Activated CD4-positive, alpha-beta T cell treated with anti-CD3 and anti-CD28 coated beads, Interleukin-2, amount 50 U/mL, for 1 hour (primary cell): ENCODE results near the gene PURA.

ENCODE experiments used
- DNase-seq: peaks from one replicate; pipeline ENCODE4 v3.0.0-alpha.2; 2020

PURA gene

DNA sequence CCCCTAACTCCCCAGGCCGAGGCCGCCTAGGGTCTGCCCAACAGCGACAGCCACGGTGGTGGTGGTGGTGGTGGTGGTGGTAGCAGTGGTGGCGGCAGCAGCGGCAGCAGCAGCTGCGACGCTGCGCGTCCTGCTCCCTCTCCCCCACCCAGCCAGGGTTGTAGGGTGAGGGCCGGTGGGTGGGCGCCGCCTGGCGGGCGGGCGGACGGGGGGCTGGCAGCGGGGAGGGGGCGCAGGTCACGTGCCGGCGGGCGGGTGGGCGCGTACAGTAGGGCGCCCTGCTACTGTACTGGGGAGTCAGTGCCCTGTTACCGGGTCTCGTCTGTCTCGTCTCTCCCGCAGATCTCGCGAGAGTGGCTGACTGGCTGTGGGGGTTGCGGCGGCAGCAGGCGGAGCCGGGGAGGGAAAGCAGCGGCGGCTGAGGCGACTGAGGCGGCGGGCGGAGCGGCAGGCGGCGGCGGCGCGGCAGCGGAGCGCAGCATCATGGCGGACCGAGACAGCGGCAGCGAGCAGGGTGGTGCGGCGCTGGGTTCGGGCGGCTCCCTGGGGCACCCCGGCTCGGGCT, at the start of gene PURA:
Gene PURA, plus strand, starts transcription at position 411 of the 565 bp plus-strand sequence. Its CDS starts 73 bp downstream, at position 484.
- peak; percentile 98 for DNase-seq

DNA sequence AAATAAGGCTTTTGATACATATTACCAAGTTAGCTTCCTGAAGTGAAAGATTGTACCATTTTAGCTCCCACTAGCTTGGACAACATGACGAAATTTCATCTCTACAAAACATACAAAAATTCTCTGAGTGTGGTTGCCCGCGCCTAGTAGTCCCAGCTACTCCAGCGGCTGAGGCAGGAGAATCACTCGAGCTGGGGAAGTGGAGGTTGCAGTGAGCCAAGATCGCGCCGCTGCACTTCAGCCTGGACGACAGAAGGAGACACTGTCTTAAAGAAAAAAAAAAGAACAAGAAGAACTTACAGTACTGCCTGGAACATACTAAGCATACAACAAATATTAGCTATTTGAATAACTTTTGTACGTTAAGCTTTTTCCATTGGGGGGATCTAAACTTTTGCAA, 41.1 kb upstream of the PURA start:
- DNase-seq, result no peak

DNA sequence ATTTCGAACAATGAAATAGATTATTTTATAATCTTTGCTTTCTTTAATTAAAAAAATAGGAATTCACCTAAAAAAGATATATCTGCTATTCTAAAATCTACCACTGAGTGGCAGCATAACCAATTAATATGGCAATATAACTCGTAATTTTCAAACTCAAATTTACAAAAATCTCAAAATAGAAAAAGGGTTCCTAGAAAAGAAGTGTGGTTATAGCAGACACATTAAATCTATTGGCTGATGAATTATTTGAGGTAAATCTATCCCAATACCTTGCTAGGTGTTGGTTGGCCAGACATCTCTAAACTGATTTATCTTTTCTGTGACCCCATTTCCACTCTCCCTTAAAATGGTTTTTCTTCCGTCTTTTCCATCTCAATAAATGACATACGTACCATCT, 40.6 kb upstream of the PURA start:
- no peak for DNase-seq

DNA sequence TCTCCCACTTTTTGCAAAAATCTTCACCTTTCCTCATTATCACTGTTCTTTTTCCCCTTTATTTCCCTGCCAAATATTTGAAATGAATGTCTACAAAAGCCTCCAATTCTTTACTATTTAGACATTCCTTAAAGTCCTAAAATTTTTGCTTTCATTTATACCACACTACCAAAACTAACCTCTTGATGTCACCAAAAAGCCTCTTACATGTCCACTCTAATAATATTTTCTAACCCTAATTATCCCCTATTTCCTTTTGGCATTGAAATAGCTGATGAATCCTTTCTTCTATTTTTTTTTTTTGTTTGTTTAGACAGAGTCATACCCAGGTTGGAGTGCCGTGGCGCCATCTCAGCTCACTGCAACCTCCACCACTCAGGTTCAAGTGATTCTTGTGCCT, 38.5 kb upstream of the PURA start:
- DNase-seq, result no peak

DNA sequence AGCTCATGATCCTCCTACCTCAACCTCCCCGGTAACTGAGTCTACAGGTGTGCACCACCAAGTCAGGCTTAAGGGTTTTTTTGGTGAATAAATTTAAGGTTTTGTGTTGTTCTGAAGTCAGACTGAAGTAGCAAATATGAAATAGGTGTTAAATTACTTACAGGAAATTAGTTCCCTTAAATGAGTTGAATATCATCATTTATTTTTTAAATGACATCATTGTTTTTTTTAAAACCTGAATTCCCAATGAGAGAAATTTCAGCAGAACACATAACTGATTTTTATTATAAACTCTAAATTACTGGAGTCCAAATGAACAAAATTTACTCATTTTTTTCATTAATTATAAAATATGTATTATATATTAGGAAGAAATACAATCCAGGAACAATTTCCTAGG, 37.8 kb upstream of the PURA start:
- DNase-seq, result no peak

DNA sequence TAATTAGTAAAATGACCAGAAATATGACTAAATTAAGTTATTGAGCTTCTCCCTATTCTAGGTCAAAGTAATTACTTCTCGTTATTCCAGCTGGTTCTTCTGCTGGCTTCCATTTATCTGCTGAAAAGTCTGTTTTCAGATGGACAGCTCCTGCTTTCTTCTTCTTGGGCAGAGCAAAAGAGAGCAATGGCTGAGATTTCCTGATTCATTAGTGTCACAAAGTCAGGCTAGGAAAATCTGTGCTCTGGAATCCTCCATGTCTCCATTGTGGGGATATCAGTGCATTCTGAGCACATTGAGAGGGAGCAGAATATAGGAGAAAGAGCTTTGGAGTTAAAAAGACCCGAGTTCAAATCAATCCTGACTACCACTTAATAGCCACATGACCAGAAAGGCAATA, 37.1 kb upstream of the PURA start:
- no peak for DNase-seq

DNA sequence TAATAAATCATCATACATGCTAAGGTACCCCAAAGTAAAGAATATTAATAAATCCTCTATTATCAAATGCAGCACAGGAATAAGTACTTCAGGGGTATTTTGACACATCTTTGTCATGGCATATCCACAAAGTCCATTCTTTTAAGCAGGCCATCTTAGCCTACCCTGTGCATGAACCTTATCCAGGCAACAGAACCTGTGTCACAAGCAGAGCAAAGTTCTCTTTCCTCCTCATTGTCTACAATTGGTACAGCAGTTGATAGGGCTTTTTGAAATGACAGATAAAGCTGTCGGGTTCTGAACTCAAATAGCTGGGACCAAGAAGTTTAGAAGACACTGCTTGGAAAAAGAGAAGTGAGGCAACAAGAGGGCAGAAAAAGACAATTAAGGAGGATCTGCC, 30.8 kb upstream of the PURA start:
- no peak for DNase-seq

DNA sequence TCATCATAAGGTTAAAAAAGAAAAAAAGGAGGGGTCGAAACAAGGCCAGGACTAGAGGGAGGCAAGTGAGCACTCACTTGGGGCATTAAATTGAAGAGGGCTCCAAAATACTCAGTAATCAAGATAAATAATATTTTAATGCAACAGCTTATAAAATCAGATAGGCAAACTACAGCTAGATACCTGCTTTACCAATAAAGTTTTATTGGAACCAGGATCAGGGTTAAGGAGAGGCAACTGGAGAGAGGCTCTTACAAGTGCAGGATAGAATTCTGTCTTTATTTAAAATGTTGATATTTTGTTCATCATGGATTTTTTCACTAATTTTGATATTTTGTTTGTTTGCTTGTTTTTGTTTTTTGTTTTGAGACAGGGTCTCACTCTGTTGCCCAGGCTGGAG, 30.3 kb upstream of the PURA start:
- DNase-seq, result no peak

DNA sequence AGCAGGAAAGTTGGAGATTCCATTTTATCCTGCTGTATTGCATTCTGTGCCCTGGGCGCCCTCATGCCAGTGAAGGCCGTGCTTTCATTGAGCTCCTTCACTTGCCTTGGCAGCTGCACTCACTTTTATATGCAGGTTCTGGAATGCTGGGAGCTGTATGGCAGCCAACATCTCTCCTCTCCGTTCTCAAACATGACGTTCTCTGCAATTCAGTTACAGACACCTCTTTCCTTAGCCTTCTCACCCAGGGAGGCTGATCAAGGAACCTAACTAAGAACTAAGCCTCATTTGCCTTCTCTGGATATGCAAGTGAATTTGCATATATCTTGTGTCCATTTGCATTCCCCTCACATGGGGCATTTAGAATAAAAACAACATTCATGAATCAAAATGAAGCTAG, 29.4 kb upstream of the PURA start:
- DNase-seq, result no peak

DNA sequence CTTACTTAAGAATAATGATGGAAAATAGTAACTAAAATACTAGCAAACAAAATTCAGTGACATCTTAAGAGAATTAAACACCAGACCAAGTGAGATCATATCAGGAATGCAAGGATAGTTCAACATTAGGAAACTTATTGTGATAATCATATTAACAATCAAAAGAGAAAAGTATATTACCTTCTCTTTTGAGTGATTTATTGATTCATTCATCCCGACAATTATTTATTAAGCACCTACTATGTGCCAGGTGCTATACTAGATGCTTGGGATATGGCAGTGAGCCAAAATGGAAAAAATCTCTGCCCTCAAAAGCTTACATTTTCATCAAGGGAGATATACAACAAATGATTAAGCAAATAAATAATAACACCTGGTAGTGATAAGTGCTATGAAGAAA, 23.7 kb upstream of the PURA start:
- DNase-seq, result no peak

DNA sequence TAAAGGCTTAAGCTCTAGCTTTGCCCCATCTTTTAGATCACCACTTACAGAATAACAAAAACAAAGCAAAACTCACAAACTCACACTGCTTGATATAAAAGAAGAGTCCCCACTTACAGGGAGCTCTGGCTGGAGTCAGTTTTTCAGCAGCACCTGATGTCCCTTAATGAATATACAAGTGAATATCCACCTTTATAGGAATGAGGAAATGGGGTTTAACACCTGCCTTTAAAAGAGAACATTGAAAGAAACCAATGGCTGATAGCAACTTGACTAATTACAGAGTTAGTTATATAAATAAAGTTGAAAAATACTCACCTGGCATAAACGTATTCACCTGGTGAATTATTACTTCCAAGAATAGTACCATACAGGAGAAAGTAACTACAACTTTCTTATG, 20.7 kb upstream of the PURA start:
- DNase-seq, result no peak

DNA sequence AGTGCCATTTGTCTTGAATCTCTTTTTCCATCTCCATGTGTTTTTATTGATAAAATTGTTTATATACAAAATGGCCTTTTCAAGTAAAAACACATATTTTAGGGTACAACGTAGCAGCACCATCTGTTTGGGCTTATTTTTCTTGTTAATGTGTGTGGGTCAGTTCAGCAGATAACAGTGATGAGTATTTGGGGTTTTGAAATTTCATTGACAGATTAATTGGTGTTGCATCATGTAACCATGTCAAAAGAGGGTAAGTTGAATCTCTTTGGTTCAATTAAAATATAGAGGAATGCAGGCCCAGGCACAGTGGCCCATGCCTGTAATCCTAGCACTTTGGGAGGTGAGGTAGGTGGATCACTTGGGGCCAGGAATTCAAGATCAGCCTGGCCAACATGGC, 20.0 kb upstream of the PURA start:
- DNase-seq, result no peak

DNA sequence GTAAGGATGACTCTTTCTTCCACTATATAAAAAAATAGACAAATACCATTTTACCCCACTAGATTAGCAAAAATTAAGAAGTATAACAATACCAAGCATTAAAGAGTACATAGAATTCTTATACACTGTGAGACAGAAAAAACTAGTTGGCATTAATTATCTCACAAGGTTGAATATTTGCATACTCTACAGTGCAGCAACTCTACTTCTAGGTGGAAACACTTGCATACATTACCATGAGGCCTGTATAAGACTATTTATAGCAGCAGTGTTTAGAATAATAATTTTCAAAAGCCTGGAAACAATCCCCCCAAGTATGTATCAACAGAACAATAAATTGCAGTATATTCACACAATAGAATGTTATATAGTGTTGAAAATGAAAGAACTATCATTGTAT, 19.0 kb upstream of the PURA start:
- DNase-seq, result no peak

DNA sequence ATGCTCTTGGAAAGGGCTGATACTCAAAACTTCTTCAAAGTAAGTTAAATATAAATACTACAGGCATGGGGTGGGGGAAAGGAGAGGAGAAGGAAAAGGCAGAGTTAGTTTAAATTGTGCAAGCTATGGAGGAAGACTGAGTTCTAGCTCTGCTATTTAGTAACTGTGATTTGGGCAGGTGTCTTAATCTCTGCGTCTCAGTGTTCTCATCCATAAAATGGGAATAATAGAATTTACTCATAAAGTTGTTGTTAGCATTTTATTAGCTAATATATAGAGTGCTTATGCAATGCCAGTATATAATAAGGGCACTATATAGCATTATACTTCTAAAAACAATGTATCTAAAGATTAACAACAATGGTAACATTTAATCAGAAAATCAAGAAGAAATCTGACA, 12.7 kb upstream of the PURA start:
- DNase-seq, result no peak

DNA sequence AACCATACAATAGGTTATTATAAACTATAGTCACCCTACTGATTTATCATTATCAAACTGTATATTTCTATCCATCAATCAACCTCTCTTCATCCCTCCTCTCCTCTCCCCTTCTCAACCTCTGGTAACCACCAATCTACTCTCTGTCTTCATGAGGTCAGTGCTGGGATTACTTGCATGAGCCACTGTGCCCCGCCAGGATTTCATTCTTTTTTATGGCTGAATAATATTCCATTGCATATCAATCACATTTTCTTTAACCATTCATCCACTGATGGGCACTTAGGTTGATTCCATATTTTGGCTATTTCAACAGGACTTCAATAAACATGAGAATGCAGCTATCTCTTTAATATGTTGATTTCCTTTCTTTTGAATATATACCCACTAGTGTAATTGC, 10.8 kb upstream of the PURA start:
- no peak for DNase-seq

DNA sequence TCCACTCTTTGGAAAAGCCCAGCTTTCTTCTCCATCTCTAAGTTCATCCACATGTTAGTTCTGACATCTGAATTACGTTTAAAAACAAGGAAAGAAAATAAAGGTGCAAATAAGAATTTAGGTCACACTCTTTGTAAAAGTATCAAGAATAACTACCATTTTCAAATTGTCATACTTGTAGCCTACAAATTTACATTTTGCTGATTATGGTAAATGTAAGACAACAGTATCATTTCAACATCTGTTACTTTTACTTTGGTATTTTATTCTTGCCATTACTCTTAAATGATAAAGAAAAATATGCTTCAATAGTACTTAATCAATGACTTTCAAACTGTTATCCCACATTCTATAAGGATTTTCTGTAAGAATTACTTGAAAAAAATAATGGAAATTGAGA, 9.8 kb upstream of the PURA start:
- DNase-seq, result no peak

DNA sequence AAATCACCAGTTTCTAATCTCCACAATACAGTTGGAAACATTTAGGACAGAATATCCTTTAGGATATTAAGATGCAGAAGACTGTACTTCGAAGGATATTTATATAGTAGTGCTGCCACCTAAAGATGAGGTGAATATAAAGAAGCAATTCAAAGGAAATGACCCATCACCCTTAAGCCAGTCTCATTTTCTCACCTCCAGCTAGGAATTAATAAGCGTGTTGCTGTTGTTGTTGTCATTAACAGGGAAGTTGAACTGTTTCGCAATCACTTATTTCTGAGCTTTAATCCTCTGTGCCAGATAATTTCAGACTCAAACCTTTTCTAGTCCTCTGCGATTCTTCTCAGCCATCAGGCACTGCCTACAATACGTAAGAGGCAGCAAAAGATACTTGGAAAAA, 7.8 kb upstream of the PURA start:
- DNase-seq, result no peak

DNA sequence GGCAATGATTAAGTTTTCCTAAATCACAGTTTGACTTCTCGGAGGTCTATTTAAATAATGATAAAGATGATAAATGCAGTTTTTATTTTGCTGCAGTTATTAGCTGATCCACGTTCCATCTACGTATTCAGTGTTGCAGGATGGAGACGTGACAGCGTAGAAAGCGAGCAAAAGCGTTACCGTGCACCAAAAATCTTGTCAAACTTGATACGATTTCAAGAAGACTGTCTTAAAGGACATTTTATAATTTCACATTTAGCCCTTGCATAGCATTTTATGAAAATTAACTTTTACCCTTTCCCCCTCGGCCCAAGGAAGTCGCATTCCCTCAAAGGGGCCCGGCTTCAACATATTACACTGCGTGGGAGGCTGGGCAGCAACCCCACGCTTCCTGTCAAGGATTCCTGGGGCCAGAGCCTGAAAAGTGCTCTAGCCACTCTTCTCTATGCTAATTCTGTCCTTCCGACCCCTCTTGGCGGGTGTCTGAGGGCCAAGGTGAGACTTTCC, 7.1 kb upstream of the PURA start:
- DNase-seq, result no peak

DNA sequence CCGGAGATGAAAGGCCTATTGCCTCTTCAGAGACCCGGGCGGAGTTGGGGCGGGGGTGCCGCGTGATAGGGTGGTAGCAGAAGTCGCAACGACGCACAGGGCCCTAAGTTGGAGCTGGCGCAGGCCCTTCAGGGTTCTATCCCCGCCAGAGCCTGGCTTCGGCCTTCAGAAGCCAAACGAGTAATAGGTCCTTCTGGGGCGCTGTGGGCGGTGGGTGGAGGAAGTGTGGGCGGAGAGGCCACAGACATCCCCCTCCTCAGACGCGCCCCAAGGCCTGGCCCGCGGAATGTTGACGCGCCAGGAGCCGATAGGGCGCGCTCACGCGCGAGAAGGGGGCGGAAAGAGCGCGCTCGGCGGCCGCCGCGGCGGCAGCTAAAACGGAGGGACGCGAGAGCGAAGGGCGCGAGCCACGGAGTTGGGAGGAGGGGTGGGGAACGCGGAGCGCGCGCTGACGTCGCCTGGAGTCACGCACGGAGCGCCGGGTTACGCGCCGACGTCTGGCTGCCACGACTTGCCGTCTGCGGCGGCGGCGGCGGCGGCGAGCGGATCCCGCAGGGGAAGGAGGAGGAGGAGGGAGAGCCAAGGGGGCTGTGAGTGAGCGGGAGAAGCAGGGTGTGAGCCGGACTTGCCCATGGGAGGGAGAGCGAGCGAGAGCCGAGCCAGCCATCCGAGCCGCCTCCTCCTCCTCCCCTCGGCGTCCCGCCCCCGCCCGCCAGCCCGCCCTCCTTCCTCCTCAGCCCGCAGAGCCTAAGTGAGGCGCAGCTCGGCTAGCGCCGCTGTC, 6.4 kb upstream of the PURA start:
- peak; percentile 93 for DNase-seq

DNA sequence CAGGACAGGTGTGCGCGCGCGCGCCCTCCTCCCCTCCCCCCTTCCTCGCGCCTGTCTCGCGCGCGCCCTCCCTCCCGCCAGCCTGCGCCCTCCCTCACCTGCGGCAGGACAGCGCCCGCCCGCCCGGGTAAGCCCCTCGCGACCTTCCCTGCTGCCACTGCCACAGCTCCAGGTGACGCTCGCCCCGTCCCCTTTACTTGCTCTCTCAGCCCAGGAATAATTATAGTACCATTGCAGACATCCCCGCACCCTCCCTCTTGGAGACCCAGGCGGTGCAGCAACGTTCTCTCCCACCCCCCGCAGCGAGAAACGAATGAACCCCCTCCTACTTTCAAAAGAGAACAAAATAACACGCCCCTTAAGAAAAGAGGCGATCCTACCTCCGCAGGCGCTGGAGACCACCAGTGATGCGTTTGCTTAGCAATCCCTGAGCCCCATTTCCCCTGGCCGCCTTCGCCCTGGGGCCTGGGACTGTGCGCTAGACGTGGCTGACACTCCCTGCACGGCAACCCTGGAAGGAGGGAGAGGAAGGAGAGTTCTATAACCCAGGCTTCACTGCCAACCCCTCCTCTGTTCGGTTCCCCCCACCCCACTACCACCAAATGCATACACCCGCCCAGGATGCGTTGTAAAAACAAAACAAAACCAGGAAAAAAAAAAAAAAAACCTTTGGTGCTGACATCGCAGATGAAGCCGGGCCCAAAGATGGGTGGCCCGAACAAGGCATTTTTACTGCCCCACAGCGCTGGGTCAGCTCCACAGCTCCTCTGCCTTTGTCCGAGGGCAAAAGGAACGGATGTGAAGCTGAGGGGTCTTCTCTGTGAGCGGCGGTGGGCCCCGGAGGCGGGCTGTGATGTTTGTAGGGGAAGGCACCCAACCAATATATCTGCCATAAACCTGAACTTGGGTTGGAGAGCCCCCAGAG, 5.6 kb upstream of the PURA start:
- DNase-seq, result peak; percentile 16

DNA sequence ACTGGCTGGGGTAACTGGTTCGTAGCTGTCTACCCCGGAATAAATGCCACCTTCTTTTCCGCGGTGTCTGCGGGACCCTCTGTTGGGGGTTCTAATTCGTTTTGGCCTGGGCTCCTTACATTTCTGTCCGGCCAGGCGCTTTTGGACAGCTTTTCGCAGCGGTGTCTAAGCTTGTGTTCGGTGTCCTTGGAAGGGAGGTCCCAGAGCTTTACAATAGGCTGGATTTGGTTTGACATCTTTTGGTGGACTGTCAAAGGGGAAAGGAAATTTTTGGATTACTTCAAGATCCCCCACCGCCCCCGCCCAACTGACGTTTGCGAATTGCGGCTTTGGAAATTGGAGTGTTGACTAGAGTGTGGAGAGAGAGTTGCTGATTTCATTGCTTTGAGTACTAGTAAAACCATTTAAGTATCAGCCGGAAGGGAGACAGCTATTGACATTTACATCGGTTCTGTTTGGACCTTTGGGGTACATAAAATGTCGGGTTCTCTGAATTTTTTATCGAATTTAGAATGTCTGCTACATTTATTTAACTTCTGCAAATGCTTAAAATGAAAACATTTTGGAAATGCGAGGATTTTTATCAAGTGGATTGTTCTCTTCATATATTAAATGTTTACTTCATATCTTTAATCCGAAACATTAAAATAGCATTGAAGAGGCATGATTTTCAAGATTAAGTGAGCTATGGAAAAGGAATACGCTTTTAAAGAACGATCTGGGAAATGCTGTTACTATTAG, 4.7 kb upstream of the PURA start:
- DNase-seq, result no peak

DNA sequence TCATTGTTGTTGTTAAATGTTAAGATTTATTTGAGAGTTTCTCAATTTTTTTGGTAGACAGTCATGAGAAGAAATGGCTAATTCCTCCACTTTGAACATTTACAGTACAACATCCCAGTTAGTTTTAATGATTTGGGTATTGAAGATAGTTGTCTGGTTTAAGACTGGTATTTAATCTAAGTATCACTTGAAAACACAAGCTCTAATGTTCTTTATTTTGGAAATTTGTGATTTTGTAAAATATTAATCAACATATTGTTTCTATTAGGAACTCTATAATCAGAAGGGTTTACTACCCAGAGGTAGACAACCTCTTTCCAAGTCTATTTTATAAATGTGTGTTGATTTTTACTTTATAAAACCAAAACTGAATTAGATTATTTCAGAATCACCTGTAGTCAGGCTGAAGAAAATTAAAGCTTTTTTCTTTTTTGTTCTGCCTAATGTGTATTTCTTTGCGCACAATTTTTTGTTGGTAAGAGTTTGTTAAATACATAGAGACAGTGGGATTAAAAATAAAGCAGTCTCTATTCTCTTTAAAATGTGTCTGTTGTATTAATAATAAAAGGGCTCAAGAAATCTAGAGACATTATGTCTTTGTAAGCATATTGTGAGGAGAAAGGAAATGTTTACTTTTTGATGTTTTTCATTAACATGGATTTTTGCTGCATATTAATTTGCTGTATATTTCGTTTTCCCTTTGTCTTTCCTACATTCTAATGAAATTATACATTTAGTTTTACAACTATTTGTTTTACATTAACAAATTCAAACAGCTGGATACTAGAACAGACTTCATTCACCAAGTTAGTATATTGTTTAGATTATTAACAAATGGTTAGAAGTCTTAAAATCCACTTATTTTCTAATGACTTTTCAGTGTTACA, 3.9 kb upstream of the PURA start:
- no peak for DNase-seq
